DND-41 (cell line): Measurements from ENCODE around the gene RNF32.

Source experiments
- ATAC-seq: fragments of 200-7000 bp; cut with Tn5 transposase; 3 replicates; pipeline ENCODE4 v1.9.1; 2021; ENCODE audit warnings: low read depth; ENCODE audit not compliant: insufficient read depth
- DNase-seq: peaks from one replicate; pipeline ENCODE4 v3.0.0-alpha.2; 2020
- H2AFZ ChIP-seq: 2 replicates; pipeline ENCODE4 v1.6.0; 2012; ENCODE audit warnings: low read depth, low read length
- H3K27ac ChIP-seq: 2 replicates; pipeline ENCODE4 v1.5.1; 2012; ENCODE audit warnings: low read length, inconsistent platforms
- H3K27me3 ChIP-seq: fragments of 200-600 bp; sonication (generic); 2 replicates; pipeline ENCODE4 v1.6.0; 2012; ENCODE audit warnings: low read length, mild to moderate bottlenecking, inconsistent platforms; ENCODE audit not compliant: insufficient read depth, poor library complexity
- H3K36me3 ChIP-seq: 2 replicates; pipeline ENCODE4 v1.5.1; 2012; ENCODE audit warnings: low read length, inconsistent platforms; ENCODE audit not compliant: insufficient read depth
- H3K4me1 ChIP-seq: 2 replicates; pipeline ENCODE4 v1.5.1; 2012; ENCODE audit warnings: mild to moderate bottlenecking, low read length; ENCODE audit not compliant: insufficient read depth
- H3K4me2 ChIP-seq: 2 replicates; pipeline ENCODE4 v1.6.0; 2012; ENCODE audit warnings: mild to moderate bottlenecking, moderate library complexity, low read length, inconsistent platforms; ENCODE audit not compliant: insufficient read depth
- H3K4me3 ChIP-seq, 2 experiments: fragments of 200-600 bp in 1 of 2; shearing (Covaris generic) in 1 of 2; 2 replicates each; pipeline ENCODE4 v1.5.1; 2012 to 2016; ENCODE audit warnings: inconsistent platforms in 2 of 2, low read length in 2 of 2, mild to moderate bottlenecking in 2 of 2, low read depth in 1 of 2, moderate library complexity in 1 of 2
- H3K79me2 ChIP-seq: 2 replicates; pipeline ENCODE4 v1.6.0; 2012; ENCODE audit warnings: low read length, inconsistent platforms; ENCODE audit not compliant: insufficient read depth
- H3K9ac ChIP-seq: 2 replicates; pipeline ENCODE4 v1.6.0; 2012; ENCODE audit warnings: low read depth, mild to moderate bottlenecking, inconsistent platforms, low read length, moderate library complexity
- H3K9me3 ChIP-seq: 2 replicates; pipeline ENCODE4 v1.5.1; 2012; ENCODE audit warnings: low read length, moderate library complexity, mild to moderate bottlenecking, inconsistent platforms; ENCODE audit not compliant: insufficient read depth, severe bottlenecking
- H4K20me1 ChIP-seq: 2 replicates; pipeline ENCODE4 v1.6.0; 2012; ENCODE audit warnings: low read length; ENCODE audit not compliant: insufficient read depth
- EZH2 ChIP-seq: IDR thresholded peaks from 3 replicates; pipeline ENCODE4 v1.6.1; 2012; ENCODE audit warnings: borderline replicate concordance, low read depth, mild to moderate bottlenecking, moderate library complexity, low read length, inconsistent platforms; ENCODE audit not compliant: severe bottlenecking
- TF ChIP-seq, protein P1 (sequence below): IDR thresholded peaks from 2 replicates; pipeline ENCODE4 v1.5.1; 2012; ENCODE audit warnings: borderline replicate concordance, low read length, moderate library complexity, mild to moderate bottlenecking; ENCODE audit not compliant: poor library complexity, severe bottlenecking; ENCODE audit errors: extremely low read depth

RNF32 gene

GRCh38 chr7:156675721-156676120, 35.1 kb downstream of the RNF32 start:
- TF ChIP-seq, protein P1, sequence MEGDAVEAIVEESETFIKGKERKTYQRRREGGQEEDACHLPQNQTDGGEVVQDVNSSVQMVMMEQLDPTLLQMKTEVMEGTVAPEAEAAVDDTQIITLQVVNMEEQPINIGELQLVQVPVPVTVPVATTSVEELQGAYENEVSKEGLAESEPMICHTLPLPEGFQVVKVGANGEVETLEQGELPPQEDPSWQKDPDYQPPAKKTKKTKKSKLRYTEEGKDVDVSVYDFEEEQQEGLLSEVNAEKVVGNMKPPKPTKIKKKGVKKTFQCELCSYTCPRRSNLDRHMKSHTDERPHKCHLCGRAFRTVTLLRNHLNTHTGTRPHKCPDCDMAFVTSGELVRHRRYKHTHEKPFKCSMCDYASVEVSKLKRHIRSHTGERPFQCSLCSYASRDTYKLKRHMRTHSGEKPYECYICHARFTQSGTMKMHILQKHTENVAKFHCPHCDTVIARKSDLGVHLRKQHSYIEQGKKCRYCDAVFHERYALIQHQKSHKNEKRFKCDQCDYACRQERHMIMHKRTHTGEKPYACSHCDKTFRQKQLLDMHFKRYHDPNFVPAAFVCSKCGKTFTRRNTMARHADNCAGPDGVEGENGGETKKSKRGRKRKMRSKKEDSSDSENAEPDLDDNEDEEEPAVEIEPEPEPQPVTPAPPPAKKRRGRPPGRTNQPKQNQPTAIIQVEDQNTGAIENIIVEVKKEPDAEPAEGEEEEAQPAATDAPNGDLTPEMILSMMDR: no peak
- no peak for TF ChIP-seq EZH2
- no peak overlapping the region for H3K9ac ChIP-seq
- H4K20me1 ChIP-seq: no peaks in the 10 kb centered on the region
- H3K27ac ChIP-seq: no peak overlapping the region
- peaks cover 56% of the 10 kb centered on the region for H3K36me3 ChIP-seq
- no peaks in the 10 kb centered on the region for H3K79me2 ChIP-seq
- H3K4me3 ChIP-seq: no peak overlapping the region
- DNase-seq: no peak
- H3K9me3 ChIP-seq: no peaks in the 10 kb centered on the region
- no peaks in the 10 kb centered on the region for H3K4me1 ChIP-seq
- H2AFZ ChIP-seq: no peak overlapping the region
- H3K4me2 ChIP-seq: no peak overlapping the region
- no peaks in the 10 kb centered on the region for H3K27me3 ChIP-seq
- no peak for ATAC-seq

DNA sequence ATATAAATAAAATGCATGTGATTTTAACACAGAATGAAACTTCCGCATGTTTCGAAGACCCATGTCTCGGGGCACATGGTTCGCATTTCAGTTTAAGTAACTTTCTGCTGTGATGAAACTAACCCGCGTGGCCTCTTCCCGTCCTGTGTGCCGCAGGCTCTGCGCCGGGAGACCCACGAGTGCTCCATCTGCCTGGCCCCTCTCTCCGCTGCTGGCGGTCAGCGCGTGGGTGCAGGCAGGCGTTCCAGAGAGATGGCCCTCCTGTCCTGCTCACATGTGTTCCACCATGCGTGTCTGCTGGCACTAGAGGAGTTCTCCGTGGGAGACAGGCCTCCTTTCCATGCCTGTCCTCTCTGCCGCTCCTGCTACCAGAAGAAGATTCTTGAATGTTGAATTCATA, 35.7 kb downstream of the RNF32 start:
- Histone ChIP-seq H3K4me3 (no peak overlapping the region), H2AFZ (no peak overlapping the region), H3K4me1 (no peaks in the 10 kb centered on the region), H3K27ac (no peak overlapping the region), H3K79me2 (no peaks in the 10 kb centered on the region), H3K9me3 (no peaks in the 10 kb centered on the region), H3K4me2 (no peak overlapping the region), H4K20me1 (no peaks in the 10 kb centered on the region), H3K9ac (no peak overlapping the region), H3K27me3 (no peaks in the 10 kb centered on the region), H3K36me3 (peaks cover 56% of the 10 kb centered on the region)
- TF ChIP-seq EZH2: no peak
- TF ChIP-seq, protein P1: no peak
- no peak for ATAC-seq
- DNase-seq: no peak

DNA sequence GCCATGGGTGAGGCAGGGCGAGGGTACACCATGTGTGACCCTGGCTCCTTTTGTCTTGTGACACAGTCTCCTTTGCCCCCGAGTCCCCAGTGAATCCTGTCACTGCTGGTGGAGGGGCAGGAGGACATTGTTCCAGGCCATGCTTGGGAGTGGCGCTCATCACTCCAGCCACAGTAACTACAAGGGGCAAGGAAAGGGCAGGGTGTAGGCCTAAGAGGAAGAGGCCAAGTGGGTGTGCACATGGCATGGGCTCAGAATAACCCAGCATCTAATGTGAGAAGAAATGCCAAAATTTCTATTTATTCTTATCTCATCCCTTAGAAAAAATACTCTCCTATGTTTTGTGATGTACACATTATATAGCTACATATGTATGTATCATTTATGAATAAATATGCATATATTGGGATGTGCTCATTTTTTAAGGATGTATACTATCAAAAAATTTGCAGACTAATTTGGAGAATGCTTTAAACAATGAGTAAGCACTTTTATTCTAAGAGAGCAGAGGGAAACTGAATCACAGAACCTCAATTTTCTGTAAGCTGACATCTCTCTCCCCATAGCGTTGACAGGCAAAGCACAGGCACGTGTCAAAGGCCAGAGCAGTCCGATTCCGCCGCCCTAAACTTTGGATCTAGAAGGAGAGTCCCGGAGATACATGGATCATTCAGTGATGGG, 36.9 kb downstream of the RNF32 start:
- Histone ChIP-seq H3K9ac (no peak overlapping the region), H2AFZ (no peak overlapping the region), H3K27ac (no peak overlapping the region), H4K20me1 (no peaks in the 10 kb centered on the region), H3K4me2 (no peak overlapping the region), H3K27me3 (no peaks in the 10 kb centered on the region), H3K36me3 (peaks cover 55% of the 10 kb centered on the region), H3K4me3 (no peak overlapping the region), H3K4me1 (no peaks in the 10 kb centered on the region), H3K9me3 (no peaks in the 10 kb centered on the region), H3K79me2 (no peaks in the 10 kb centered on the region)
- no peak for TF ChIP-seq EZH2
- TF ChIP-seq, protein P1: no peak
- DNase-seq (no peak), ATAC-seq (no peak)
